ENCODE results near the gene DCP1A.
"Not testable (repeated sequence)": the region's sequence is repeated elsewhere in the genome, so short reads cannot be mapped to it uniquely, and the experiment has no call there.

The DCP1A gene

GRCh38 chr3:53348118-53348517, 775 bp upstream of the DCP1A start:
- H3K9ac ChIP-seq (ENCODE audit: low read depth, low read length), result peak overlapping the region; percentile 75
- not testable (repeated sequence) for H3K4me1 ChIP-seq (ENCODE audit: insufficient read depth, low read length); H3K36me3 ChIP-seq (ENCODE audit: insufficient read depth, low read length); H3K9me3 ChIP-seq (ENCODE audit: control insufficient read depth, insufficient read depth, low read length)

- H3K4me1 ChIP-seq (ENCODE audit: insufficient read depth, low read length), result no peaks in the 10 kb centered on the region
- H3K36me3 ChIP-seq (ENCODE audit: insufficient read depth, low read length), result 0 out of 2 replicates have a peak, but pooled peaks cover 4% of the 10 kb centered on the region
- H3K9me3 ChIP-seq (ENCODE audit: control insufficient read depth, insufficient read depth, low read length), result no peaks in the 10 kb centered on the region
- H3K9ac ChIP-seq (ENCODE audit: low read depth, low read length), result peak overlapping the region; percentile 97
These were observed 452 bp downstream of the DCP1A start for GRCh38 chr3:53346922-53347260.

GRCh38 chr3:53346514-53346913, 829 bp downstream of the DCP1A start:
- Histone ChIP-seq H3K9me3 (ENCODE audit: control insufficient read depth, insufficient read depth, low read length) (no peaks in the 10 kb centered on the region), H3K4me1 (ENCODE audit: insufficient read depth, low read length) (no peaks in the 10 kb centered on the region), H3K9ac (ENCODE audit: low read depth, low read length) (peak overlapping the region; percentile 97), H3K36me3 (ENCODE audit: insufficient read depth, low read length) (0 out of 2 replicates have a peak, but pooled peaks cover 4% of the 10 kb centered on the region)

GRCh38 chr3:53342353-53342752, 5.0 kb downstream of the DCP1A start:
- Histone ChIP-seq H3K36me3 (ENCODE audit: insufficient read depth, low read length) (peaks cover 7% of the 10 kb centered on the region), H3K4me1 (ENCODE audit: insufficient read depth, low read length) (no peaks in the 10 kb centered on the region), H3K9me3 (ENCODE audit: control insufficient read depth, insufficient read depth, low read length) (no peaks in the 10 kb centered on the region), H3K9ac (ENCODE audit: low read depth, low read length) (no peak overlapping the region)

- no peaks in the 10 kb centered on the region for H3K4me1 ChIP-seq (ENCODE audit: insufficient read depth, low read length)
- H3K9me3 ChIP-seq (ENCODE audit: control insufficient read depth, insufficient read depth, low read length), result no peaks in the 10 kb centered on the region
- H3K36me3 ChIP-seq (ENCODE audit: insufficient read depth, low read length), result peaks cover 7% of the 10 kb centered on the region
- H3K9ac ChIP-seq (ENCODE audit: low read depth, low read length), result no peak overlapping the region
These were observed 10.0 kb downstream of the DCP1A start for GRCh38 chr3:53337167-53337940.

GRCh38 chr3:53334742-53335141, 12.6 kb downstream of the DCP1A start:
- Histone ChIP-seq H3K36me3 (ENCODE audit: insufficient read depth, low read length) (peaks cover 3% of the 10 kb centered on the region), H3K4me1 (ENCODE audit: insufficient read depth, low read length) (no peaks in the 10 kb centered on the region), H3K9me3 (ENCODE audit: control insufficient read depth, insufficient read depth, low read length) (no peaks in the 10 kb centered on the region), H3K9ac (ENCODE audit: low read depth, low read length) (no peak overlapping the region)

GRCh38 chr3:53331871-53332270, 15.5 kb downstream of the DCP1A start:
- H3K9me3 ChIP-seq (ENCODE audit: control insufficient read depth, insufficient read depth, low read length), result peaks cover 3% of the 10 kb centered on the region; the same call in 1 of the 2 replicates
- no peaks in the 10 kb centered on the region for H3K4me1 ChIP-seq (ENCODE audit: insufficient read depth, low read length)
- peaks cover 8% of the 10 kb centered on the region for H3K36me3 ChIP-seq (ENCODE audit: insufficient read depth, low read length)
- no peak overlapping the region for H3K9ac ChIP-seq (ENCODE audit: low read depth, low read length)

- Histone ChIP-seq H3K9me3 (ENCODE audit: control insufficient read depth, insufficient read depth, low read length) (peaks cover 3% of the 10 kb centered on the region; the same call in 1 of the 2 replicates), H3K9ac (ENCODE audit: low read depth, low read length) (no peak overlapping the region), H3K4me1 (ENCODE audit: insufficient read depth, low read length) (no peaks in the 10 kb centered on the region), H3K36me3 (ENCODE audit: insufficient read depth, low read length) (peaks cover 12% of the 10 kb centered on the region)
These were observed 17.4 kb downstream of the DCP1A start for GRCh38 chr3:53329897-53330296.

- Histone ChIP-seq H3K36me3 (ENCODE audit: insufficient read depth, low read length) (peaks cover 9% of the 10 kb centered on the region), H3K9me3 (ENCODE audit: control insufficient read depth, insufficient read depth, low read length) (peaks cover 3% of the 10 kb centered on the region; the same call in 1 of the 2 replicates), H3K4me1 (ENCODE audit: insufficient read depth, low read length) (no peaks in the 10 kb centered on the region), H3K9ac (ENCODE audit: low read depth, low read length) (no peak overlapping the region)
These were observed 18.6 kb downstream of the DCP1A start for GRCh38 chr3:53328746-53329145.

- H3K9me3 ChIP-seq (ENCODE audit: control insufficient read depth, insufficient read depth, low read length); H3K9ac ChIP-seq (ENCODE audit: low read depth, low read length); H3K4me1 ChIP-seq (ENCODE audit: insufficient read depth, low read length); H3K36me3 ChIP-seq (ENCODE audit: insufficient read depth, low read length): not testable (repeated sequence)
These were observed 19.4 kb downstream of the DCP1A start for GRCh38 chr3:53327986-53328385.

- Histone ChIP-seq H3K4me1 (ENCODE audit: insufficient read depth, low read length) (no peaks in the 10 kb centered on the region), H3K9me3 (ENCODE audit: control insufficient read depth, insufficient read depth, low read length) (peaks cover 3% of the 10 kb centered on the region; the same call in 1 of the 2 replicates)
These were observed 23.2 kb downstream of the DCP1A start for GRCh38 chr3:53324105-53324504.

GRCh38 chr3:53320697-53321096, 26.6 kb downstream of the DCP1A start:
- H3K9ac ChIP-seq (ENCODE audit: low read depth, low read length), result no peak overlapping the region
- H3K9me3 ChIP-seq (ENCODE audit: control insufficient read depth, insufficient read depth, low read length), result no peaks in the 10 kb centered on the region
- H3K36me3 ChIP-seq (ENCODE audit: insufficient read depth, low read length), result peaks cover 2% of the 10 kb centered on the region; the same call in 1 of the 2 replicates
- no peaks in the 10 kb centered on the region for H3K4me1 ChIP-seq (ENCODE audit: insufficient read depth, low read length)

More at GRCh38 chr3:53324105-53324504, 23.2 kb downstream of the DCP1A start:
- H3K36me3 ChIP-seq (ENCODE audit: insufficient read depth, low read length), result peaks cover 9% of the 10 kb centered on the region
- no peak overlapping the region for H3K9ac ChIP-seq (ENCODE audit: low read depth, low read length)

GRCh38 chr3:53318522-53318921, 28.8 kb downstream of the DCP1A start:
- peaks cover 2% of the 10 kb centered on the region for H3K36me3 ChIP-seq (ENCODE audit: insufficient read depth, low read length)
- no peak overlapping the region for H3K9ac ChIP-seq (ENCODE audit: low read depth, low read length)
- H3K9me3 ChIP-seq (ENCODE audit: control insufficient read depth, insufficient read depth, low read length), result no peaks in the 10 kb centered on the region
- no peaks in the 10 kb centered on the region for H3K4me1 ChIP-seq (ENCODE audit: insufficient read depth, low read length)

- Histone ChIP-seq H3K36me3 (ENCODE audit: insufficient read depth, low read length) (peaks cover 29% of the 10 kb centered on the region), H3K9ac (ENCODE audit: low read depth, low read length) (no peak overlapping the region), H3K4me1 (ENCODE audit: insufficient read depth, low read length) (no peaks in the 10 kb centered on the region), H3K9me3 (ENCODE audit: control insufficient read depth, insufficient read depth, low read length) (no peaks in the 10 kb centered on the region)
These were observed 34.5 kb downstream of the DCP1A start for GRCh38 chr3:53312832-53313231.

- H3K9me3 ChIP-seq (ENCODE audit: control insufficient read depth, insufficient read depth, low read length), result no peaks in the 10 kb centered on the region
- no peak overlapping the region for H3K9ac ChIP-seq (ENCODE audit: low read depth, low read length)
- H3K36me3 ChIP-seq (ENCODE audit: insufficient read depth, low read length), result peaks cover 29% of the 10 kb centered on the region
- no peaks in the 10 kb centered on the region for H3K4me1 ChIP-seq (ENCODE audit: insufficient read depth, low read length)
These were observed 35.5 kb downstream of the DCP1A start for GRCh38 chr3:53311882-53312281.

All from ES-I3 (cell line).